Neural cell (in vitro differentiated cells): ENCODE results near the gene MEFV. TPM values are rescaled to one million over a fixed set of nuclear protein-coding genes. Genes with fewer than 3 reads are reported as not detected.

Source experiments
- H2AFZ ChIP-seq: fragments of 200-600, 300-800 bp; sonication (generic), shearing (Covaris generic); 2 replicates; pipeline ENCODE4 v1.6.0; 2014; ENCODE audit warnings: low read depth, mild to moderate bottlenecking, antibody characterized with exemption, low read length, moderate library complexity
- H3F3A ChIP-seq: fragments of 200-600 bp; shearing (Covaris generic); 2 replicates; pipeline ENCODE4 v1.6.1; 2016; ENCODE audit warnings: mild to moderate bottlenecking, moderate library complexity, mixed read lengths, antibody characterized with exemption, low read length; ENCODE audit not compliant: insufficient read depth, poor library complexity, severe bottlenecking
- H3K27ac ChIP-seq: fragments of 200-600, 300-800 bp; sonication (generic), shearing (Covaris generic); 2 replicates; pipeline ENCODE4 v1.5.1; 2014; ENCODE audit warnings: mild to moderate bottlenecking, low read length, moderate library complexity
- H3K27me3 ChIP-seq: fragments of 300-800, 200-600 bp; sonication (generic), shearing (Covaris generic); 2 replicates; pipeline ENCODE4 v1.6.0; 2014; ENCODE audit warnings: mild to moderate bottlenecking, low read depth, low read length, moderate library complexity; ENCODE audit not compliant: insufficient read depth
- H3K36me3 ChIP-seq: fragments of 300-800, 200-600 bp; sonication (generic), shearing (Covaris generic); 2 replicates; pipeline ENCODE4 v1.5.1; 2014; ENCODE audit warnings: mild to moderate bottlenecking, antibody characterized with exemption, low read length, moderate library complexity; ENCODE audit not compliant: insufficient read depth
- H3K4me2 ChIP-seq: fragments of 300-800, 200-600 bp; sonication (generic), shearing (Covaris generic); 2 replicates; pipeline ENCODE4 v1.6.0; 2014; ENCODE audit warnings: mild to moderate bottlenecking, low read length
- H3K4me3 ChIP-seq: fragments of 300-800, 200-600 bp; sonication (generic), shearing (Covaris generic); 2 replicates; pipeline ENCODE4 v1.5.1; 2014; ENCODE audit warnings: mild to moderate bottlenecking, low read length, moderate library complexity
- H3K79me2 ChIP-seq: fragments of 200-600 bp; shearing (Covaris generic); replicated peaks from 2 replicates; pipeline ENCODE4 v1.6.0; 2014; ENCODE audit warnings: mild to moderate bottlenecking, low read length, moderate library complexity; ENCODE audit not compliant: insufficient read depth
- H3K9ac ChIP-seq: fragments of 300-800, 200-600 bp; sonication (generic), shearing (Covaris generic); 2 replicates; pipeline ENCODE4 v1.6.1; 2016; ENCODE audit warnings: mild to moderate bottlenecking, low read length, mixed read lengths
- H3K9me2 ChIP-seq: fragments of 200-600 bp; shearing (Covaris generic); 2 replicates; pipeline ENCODE4 v1.6.1; 2016; ENCODE audit warnings: mild to moderate bottlenecking, low read length, mixed read lengths; ENCODE audit not compliant: insufficient read depth
- H3K9me3 ChIP-seq: fragments of 200-600, 300-800 bp; sonication (generic), shearing (Covaris generic); 2 replicates; pipeline ENCODE4 v1.6.1; 2016; ENCODE audit warnings: mild to moderate bottlenecking, mixed run types, low read length, moderate library complexity, mixed read lengths
- H4K20me1 ChIP-seq: fragments of 200-600 bp; shearing (Covaris generic); 2 replicates; pipeline ENCODE4 v1.6.1; 2016; ENCODE audit warnings: mild to moderate bottlenecking, mixed run types; ENCODE audit not compliant: insufficient read depth
- EP300 ChIP-seq: fragments of 450-650 bp; conservative IDR thresholded peaks from 2 replicates; pipeline ENCODE4 v1.6.1; 2014; ENCODE audit warnings: antibody characterized with exemption, mild to moderate bottlenecking, moderate library complexity; ENCODE audit not compliant: poor library complexity, severe bottlenecking
- EZH2 ChIP-seq: fragments of 200-600, 300-800 bp; shearing (Covaris generic), sonication (generic); IDR thresholded peaks from 2 replicates; pipeline ENCODE4 v1.6.1; 2014; ENCODE audit warnings: antibody characterized with exemption, low read length, borderline replicate concordance, mild to moderate bottlenecking; ENCODE audit not compliant: insufficient read depth, poor library complexity, severe bottlenecking
- MXI1 ChIP-seq: fragments of 450-650 bp; conservative IDR thresholded peaks from 2 replicates; pipeline ENCODE4 v1.6.1; 2014; ENCODE audit warnings: antibody characterized with exemption, mild to moderate bottlenecking; ENCODE audit not compliant: poor library complexity, severe bottlenecking
- POLR2AphosphoS5 ChIP-seq: IDR thresholded peaks from 2 replicates; pipeline ENCODE4 v1.6.1; 2012
- RAD21 ChIP-seq: fragments of 450-650 bp; conservative IDR thresholded peaks from 2 replicates; pipeline ENCODE4 v1.6.1; 2014; ENCODE audit warnings: antibody characterized with exemption, mild to moderate bottlenecking, moderate library complexity
- SMC3 ChIP-seq: fragments of 450-650 bp; conservative IDR thresholded peaks from 2 replicates; pipeline ENCODE4 v1.6.1; 2014; ENCODE audit warnings: antibody characterized with exemption, mild to moderate bottlenecking, moderate library complexity; ENCODE audit not compliant: poor library complexity
- TAF1 ChIP-seq: IDR thresholded peaks from 2 replicates; pipeline ENCODE4 v1.6.1; 2012; ENCODE audit warnings: low read depth
- polyA plus RNA-seq: library from polyadenylated mRNA; depleted of rRNA; stranded (reverse); fragments of >200 nt; gene quantifications from 2 replicates; pipeline ENCODE4 v1.2.3, GENCODE V29; 2014
- TF ChIP-seq, protein P1 (sequence below): IDR thresholded peaks from 2 replicates; pipeline ENCODE4 v1.6.1; 2012; ENCODE audit warnings: borderline replicate concordance
- TF ChIP-seq, protein P2 (sequence below): fragments of 450-650 bp; IDR thresholded peaks from 2 replicates; pipeline ENCODE4 v1.5.1; 2014; ENCODE audit warnings: antibody characterized with exemption, mild to moderate bottlenecking, moderate library complexity; ENCODE audit not compliant: poor library complexity, severe bottlenecking

MEFV gene
- polyA plus RNA-seq, 1 donor from 2014 or later = not detected

DNA sequence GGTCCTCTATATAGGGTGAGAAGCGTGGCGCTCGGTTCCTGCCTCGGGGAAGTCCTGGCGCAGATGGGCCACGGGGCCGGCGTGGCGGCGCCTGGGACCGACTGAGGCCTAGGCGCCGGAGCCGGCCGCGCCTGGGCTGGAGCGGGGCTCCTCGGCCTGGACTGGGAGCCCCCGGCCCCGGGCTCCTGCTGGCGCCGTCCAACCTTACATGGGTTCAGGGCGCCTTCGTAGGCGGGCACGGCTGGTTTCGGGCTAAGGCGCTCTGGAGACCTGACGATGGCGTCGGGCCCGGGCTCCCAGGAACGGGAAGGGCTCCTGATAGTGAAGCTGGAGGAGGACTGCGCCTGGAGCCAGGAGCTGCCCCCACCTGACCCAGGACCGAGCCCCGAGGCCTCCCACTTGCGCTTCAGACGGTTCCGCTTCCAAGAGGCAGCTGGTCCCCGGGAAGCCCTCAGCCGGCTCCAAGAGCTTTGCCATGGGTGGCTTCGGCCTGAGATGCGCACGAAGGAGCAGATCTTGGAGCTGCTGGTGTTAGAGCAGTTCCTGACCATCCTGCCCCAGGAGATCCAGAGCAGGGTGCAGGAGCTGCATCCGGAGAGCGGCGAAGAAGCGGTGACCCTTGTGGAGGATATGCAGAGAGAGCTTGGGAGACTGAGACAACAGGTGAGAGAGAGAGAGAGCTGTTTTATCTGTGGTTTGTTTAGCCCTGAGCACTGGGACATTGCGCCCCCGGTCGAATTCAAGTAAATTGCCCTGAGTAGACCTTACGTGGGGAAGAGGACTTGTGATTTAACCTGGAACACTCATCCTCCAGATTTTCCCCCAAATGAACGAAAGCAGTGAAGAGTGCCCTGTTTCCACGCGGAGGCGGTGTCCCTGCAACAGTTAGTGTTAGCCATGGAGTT lies 27.4 kb upstream of the MEFV start:
- Histone ChIP-seq H3K9me2 (no peaks in the 10 kb centered on the region), H3K4me2 (peak overlapping the region; percentile 98), H3K36me3 (no peaks in the 10 kb centered on the region), H3F3A (no peaks in the 10 kb centered on the region), H3K27ac (peak overlapping the region; percentile 94), H2AFZ (no peak overlapping the region), H3K9me3 (no peaks in the 10 kb centered on the region), H3K27me3 (no peaks in the 10 kb centered on the region), H3K9ac (peak overlapping the region; percentile 90), H4K20me1 (no peaks in the 10 kb centered on the region), H3K4me3 (peak overlapping the region; percentile 98), H3K79me2 (peaks cover 32% of the 10 kb centered on the region)
- TF ChIP-seq TAF1 = no peak
- TF ChIP-seq SMC3 = no peak
- no peak for TF ChIP-seq EZH2
- TF ChIP-seq POLR2AphosphoS5 = no peak
- no peak for TF ChIP-seq MXI1
- TF ChIP-seq, protein P1, sequence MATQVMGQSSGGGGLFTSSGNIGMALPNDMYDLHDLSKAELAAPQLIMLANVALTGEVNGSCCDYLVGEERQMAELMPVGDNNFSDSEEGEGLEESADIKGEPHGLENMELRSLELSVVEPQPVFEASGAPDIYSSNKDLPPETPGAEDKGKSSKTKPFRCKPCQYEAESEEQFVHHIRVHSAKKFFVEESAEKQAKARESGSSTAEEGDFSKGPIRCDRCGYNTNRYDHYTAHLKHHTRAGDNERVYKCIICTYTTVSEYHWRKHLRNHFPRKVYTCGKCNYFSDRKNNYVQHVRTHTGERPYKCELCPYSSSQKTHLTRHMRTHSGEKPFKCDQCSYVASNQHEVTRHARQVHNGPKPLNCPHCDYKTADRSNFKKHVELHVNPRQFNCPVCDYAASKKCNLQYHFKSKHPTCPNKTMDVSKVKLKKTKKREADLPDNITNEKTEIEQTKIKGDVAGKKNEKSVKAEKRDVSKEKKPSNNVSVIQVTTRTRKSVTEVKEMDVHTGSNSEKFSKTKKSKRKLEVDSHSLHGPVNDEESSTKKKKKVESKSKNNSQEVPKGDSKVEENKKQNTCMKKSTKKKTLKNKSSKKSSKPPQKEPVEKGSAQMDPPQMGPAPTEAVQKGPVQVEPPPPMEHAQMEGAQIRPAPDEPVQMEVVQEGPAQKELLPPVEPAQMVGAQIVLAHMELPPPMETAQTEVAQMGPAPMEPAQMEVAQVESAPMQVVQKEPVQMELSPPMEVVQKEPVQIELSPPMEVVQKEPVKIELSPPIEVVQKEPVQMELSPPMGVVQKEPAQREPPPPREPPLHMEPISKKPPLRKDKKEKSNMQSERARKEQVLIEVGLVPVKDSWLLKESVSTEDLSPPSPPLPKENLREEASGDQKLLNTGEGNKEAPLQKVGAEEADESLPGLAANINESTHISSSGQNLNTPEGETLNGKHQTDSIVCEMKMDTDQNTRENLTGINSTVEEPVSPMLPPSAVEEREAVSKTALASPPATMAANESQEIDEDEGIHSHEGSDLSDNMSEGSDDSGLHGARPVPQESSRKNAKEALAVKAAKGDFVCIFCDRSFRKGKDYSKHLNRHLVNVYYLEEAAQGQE = no peak
- no peak for TF ChIP-seq RAD21
- TF ChIP-seq EP300 = no peak
- TF ChIP-seq, protein P2, sequence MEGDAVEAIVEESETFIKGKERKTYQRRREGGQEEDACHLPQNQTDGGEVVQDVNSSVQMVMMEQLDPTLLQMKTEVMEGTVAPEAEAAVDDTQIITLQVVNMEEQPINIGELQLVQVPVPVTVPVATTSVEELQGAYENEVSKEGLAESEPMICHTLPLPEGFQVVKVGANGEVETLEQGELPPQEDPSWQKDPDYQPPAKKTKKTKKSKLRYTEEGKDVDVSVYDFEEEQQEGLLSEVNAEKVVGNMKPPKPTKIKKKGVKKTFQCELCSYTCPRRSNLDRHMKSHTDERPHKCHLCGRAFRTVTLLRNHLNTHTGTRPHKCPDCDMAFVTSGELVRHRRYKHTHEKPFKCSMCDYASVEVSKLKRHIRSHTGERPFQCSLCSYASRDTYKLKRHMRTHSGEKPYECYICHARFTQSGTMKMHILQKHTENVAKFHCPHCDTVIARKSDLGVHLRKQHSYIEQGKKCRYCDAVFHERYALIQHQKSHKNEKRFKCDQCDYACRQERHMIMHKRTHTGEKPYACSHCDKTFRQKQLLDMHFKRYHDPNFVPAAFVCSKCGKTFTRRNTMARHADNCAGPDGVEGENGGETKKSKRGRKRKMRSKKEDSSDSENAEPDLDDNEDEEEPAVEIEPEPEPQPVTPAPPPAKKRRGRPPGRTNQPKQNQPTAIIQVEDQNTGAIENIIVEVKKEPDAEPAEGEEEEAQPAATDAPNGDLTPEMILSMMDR = no peak

DNA sequence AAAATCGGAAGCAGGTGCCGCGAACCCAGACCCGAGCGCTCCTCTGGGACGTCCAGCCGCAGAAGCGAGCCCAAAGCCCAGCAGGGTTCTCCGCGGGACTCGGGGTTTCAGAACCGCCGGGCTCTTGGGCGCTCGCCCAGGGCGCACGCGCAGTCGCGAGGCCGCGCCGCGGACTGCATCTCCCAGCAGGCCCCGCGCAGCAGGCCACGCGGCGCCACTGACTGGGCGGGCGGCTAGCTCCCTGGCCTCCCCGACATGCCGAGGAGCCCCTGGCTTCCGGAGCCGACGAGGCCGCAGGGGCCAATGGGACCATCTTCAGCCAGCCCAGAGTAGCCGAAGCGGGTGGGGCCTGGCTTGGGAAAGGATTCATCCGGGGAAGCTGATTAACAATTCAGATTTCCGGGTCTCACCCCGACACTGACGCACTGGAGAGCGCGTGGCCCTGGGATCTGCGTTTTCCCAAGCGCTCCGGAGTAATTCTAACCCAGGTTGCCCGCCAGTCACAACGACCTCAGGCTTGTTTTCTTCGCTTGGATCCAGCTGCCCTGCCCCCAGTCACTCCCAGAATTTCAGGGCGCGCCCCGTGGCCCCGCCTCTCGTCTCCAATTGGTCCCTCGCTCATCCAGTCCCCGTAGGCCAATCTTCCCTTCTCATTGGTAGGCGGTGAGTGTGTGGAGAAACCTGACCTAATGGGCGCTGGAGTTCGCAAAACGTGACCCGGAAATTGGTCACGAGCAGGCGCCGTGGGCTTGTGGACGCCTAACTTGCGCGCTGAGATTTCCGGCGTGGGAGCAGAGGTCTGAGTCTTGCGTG lies 26.5 kb upstream of the MEFV start, which contains the start of gene ZNF263:
Gene ZNF263, plus strand, starts transcription at position 762 of the 813 bp plus-strand sequence. CDS start 328 bp downstream, outside the sequence.
- Histone ChIP-seq H3K27me3 (no peaks in the 10 kb centered on the region), H4K20me1 (no peaks in the 10 kb centered on the region), H3K9me2 (no peaks in the 10 kb centered on the region), H3K27ac (peak within 1 kb of the TSS; percentile 94), H3K4me3 (peak within 1 kb of the TSS; percentile 98), H3K36me3 (no peaks in the 10 kb centered on the region), H3F3A (no peaks in the 10 kb centered on the region), H3K9ac (peak within 1 kb of the TSS; percentile 90), H3K9me3 (no peaks in the 10 kb centered on the region), H2AFZ (peak within 1 kb of the TSS; percentile 78), H3K79me2 (peaks cover 32% of the 10 kb centered on the region), H3K4me2 (peak within 1 kb of the TSS; percentile 98)
- peak; percentile 65 for TF ChIP-seq EP300
- no peak for TF ChIP-seq EZH2
- peak; percentile 94 for TF ChIP-seq MXI1
- TF ChIP-seq, protein P1 = peak; percentile 22
- TF ChIP-seq POLR2AphosphoS5 = peak; percentile 84
- peak; percentile 83 for TF ChIP-seq TAF1
- TF ChIP-seq, protein P2 = no peak
- TF ChIP-seq SMC3 = peak; percentile 52
- TF ChIP-seq RAD21 = peak; percentile 39
